Measurements from ENCODE around the gene CEP120.
"Not testable (repeated sequence)": the region's sequence is repeated elsewhere in the genome, so short reads cannot be mapped to it uniquely, and the experiment has no call there.

- not testable (repeated sequence) for TF ChIP-seq CTCF (conservative IDR thresholded peaks at IDR 0.05); ZFX (IDR thresholded peaks at IDR 0.05)
Measured at GRCh38 chr5:123430441-123430840, 7.2 kb upstream of the CEP120 start.

All from C4-2B (cell line).